MM.1S (cell line): ENCODE data around the gene PHKA2.

ENCODE experiments used
- DNase-seq: peaks from one replicate; pipeline ENCODE4 v3.0.0-alpha.2; 2015
- H2AFZ ChIP-seq: fragments of 300-600 bp; sonication (generic); 2 replicates; pipeline ENCODE4 v1.6.0; 2016; ENCODE audit warnings: antibody characterized with exemption, low read length
- H3F3A ChIP-seq: fragments of 300-600 bp; sonication (generic); 2 replicates; pipeline ENCODE4 v1.6.1; 2016; ENCODE audit warnings: mild to moderate bottlenecking, antibody characterized with exemption, low read length, moderate library complexity, mixed read lengths; ENCODE audit not compliant: insufficient read depth
- H3K27ac ChIP-seq: fragments of 300-600 bp; sonication (generic); 2 replicates; pipeline ENCODE4 v1.5.1; 2016; ENCODE audit warnings: mild to moderate bottlenecking, low read length
- H3K27me3 ChIP-seq: fragments of 300-600 bp; sonication (generic); replicated peaks from 2 replicates; pipeline ENCODE4 v1.6.0; 2016; ENCODE audit warnings: low read length; ENCODE audit not compliant: insufficient read depth
- H3K36me3 ChIP-seq: fragments of 300-600 bp; sonication (generic); replicated peaks from 2 replicates; pipeline ENCODE4 v1.6.1; 2016; ENCODE audit warnings: mild to moderate bottlenecking, low read length, mixed read lengths; ENCODE audit not compliant: insufficient read depth
- H3K4me1 ChIP-seq: fragments of 300-600 bp; sonication (generic); 2 replicates; pipeline ENCODE4 v1.6.1; 2016; ENCODE audit warnings: low read length, mixed read lengths
- H3K4me2 ChIP-seq: fragments of 300-600 bp; sonication (generic); 2 replicates; pipeline ENCODE4 v1.6.0; 2016; ENCODE audit warnings: low read depth, low read length
- H3K4me3 ChIP-seq: fragments of 300-600 bp; sonication (generic); 2 replicates; pipeline ENCODE4 v1.5.1; 2016; ENCODE audit warnings: low read length, mixed read lengths
- H3K79me2 ChIP-seq: fragments of 300-600 bp; sonication (generic); 2 replicates; pipeline ENCODE4 v1.6.1; 2016; ENCODE audit warnings: mixed run types, low read length, mixed read lengths
- H3K9ac ChIP-seq: fragments of 300-600 bp; sonication (generic); 2 replicates; pipeline ENCODE4 v1.6.1; 2016; ENCODE audit warnings: low read length, mixed read lengths
- H3K9me2 ChIP-seq: fragments of 300-600 bp; sonication (generic); replicated peaks from 2 replicates; pipeline ENCODE4 v1.6.1; 2016; ENCODE audit warnings: mild to moderate bottlenecking, low read length, mixed read lengths; ENCODE audit not compliant: insufficient read depth
- H3K9me3 ChIP-seq: fragments of 300-600 bp; sonication (generic); replicated peaks from 2 replicates; pipeline ENCODE4 v1.6.1; 2016; ENCODE audit warnings: mild to moderate bottlenecking, low read length, mixed read lengths; ENCODE audit not compliant: insufficient read depth
- H4K20me1 ChIP-seq: fragments of 300-600 bp; sonication (generic); 2 replicates; pipeline ENCODE4 v1.6.1; 2016; ENCODE audit warnings: mild to moderate bottlenecking, low read length, moderate library complexity, mixed read lengths; ENCODE audit not compliant: insufficient read depth
- EZH2 ChIP-seq: fragments of 300-600 bp; sonication (generic); optimal IDR thresholded peaks from 2 replicates; pipeline ENCODE3; 2017; ENCODE audit warnings: low read depth, mild to moderate bottlenecking, antibody characterized with exemption, low read length, mixed read lengths
- EZH2phosphoT487 ChIP-seq: fragments of 300-600 bp; sonication (generic); IDR thresholded peaks from 2 replicates; pipeline ENCODE4 v1.6.1; 2018; ENCODE audit warnings: antibody characterized with exemption, low read length
- TF ChIP-seq, protein P1 (sequence below): fragments of 300-600 bp; sonication (generic); IDR thresholded peaks from 2 replicates; pipeline ENCODE4 v1.5.1; 2016; ENCODE audit warnings: antibody characterized with exemption, low read length, mixed read lengths

Gene PHKA2

DNA sequence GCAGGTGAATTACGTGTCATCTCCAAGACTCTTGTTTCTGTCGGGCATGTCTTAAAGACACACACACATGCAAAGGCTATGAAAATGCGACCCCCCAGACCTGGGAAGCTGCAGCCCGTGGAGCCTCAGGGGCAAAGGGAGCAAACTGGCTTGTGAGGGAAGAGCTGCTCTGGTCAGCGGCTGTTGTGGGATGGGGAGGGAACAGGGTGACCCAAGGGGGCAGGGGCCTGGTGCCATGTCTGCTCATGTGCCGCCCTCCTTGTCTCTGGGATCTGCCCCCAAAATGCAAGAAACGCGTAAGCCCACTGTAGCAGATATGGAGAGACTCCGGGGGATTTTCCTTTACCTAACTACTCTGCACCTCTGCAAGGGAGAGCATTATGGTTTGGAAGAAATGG is 92.4 kb downstream of the PHKA2 start:
- TF ChIP-seq EZH2phosphoT487 (no peak), EZH2 (no peak)
- TF ChIP-seq, protein P1, sequence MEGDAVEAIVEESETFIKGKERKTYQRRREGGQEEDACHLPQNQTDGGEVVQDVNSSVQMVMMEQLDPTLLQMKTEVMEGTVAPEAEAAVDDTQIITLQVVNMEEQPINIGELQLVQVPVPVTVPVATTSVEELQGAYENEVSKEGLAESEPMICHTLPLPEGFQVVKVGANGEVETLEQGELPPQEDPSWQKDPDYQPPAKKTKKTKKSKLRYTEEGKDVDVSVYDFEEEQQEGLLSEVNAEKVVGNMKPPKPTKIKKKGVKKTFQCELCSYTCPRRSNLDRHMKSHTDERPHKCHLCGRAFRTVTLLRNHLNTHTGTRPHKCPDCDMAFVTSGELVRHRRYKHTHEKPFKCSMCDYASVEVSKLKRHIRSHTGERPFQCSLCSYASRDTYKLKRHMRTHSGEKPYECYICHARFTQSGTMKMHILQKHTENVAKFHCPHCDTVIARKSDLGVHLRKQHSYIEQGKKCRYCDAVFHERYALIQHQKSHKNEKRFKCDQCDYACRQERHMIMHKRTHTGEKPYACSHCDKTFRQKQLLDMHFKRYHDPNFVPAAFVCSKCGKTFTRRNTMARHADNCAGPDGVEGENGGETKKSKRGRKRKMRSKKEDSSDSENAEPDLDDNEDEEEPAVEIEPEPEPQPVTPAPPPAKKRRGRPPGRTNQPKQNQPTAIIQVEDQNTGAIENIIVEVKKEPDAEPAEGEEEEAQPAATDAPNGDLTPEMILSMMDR = no peak
- Histone ChIP-seq H3K27me3 (no peaks in the 10 kb centered on the region), H3K27ac (no peak overlapping the region), H3K79me2 (no peaks in the 10 kb centered on the region), H3K36me3 (no peaks in the 10 kb centered on the region), H3K4me3 (no peak overlapping the region), H3K4me1 (peaks cover 7% of the 10 kb centered on the region; the same call in 1 of the 2 replicates), H3K9me2 (no peaks in the 10 kb centered on the region), H3K9me3 (no peaks in the 10 kb centered on the region), H3F3A (peaks cover under 1% of the 10 kb centered on the region; the same call in 1 of the 2 replicates), H3K9ac (no peak overlapping the region), H3K4me2 (no peak overlapping the region), H2AFZ (no peak overlapping the region), H4K20me1 (no peaks in the 10 kb centered on the region)
- DNase-seq = no peak

GRCh38 chrX:18890724-18891547 is 93.0 kb downstream of the PHKA2 start:
- no peaks in the 10 kb centered on the region for H4K20me1 ChIP-seq
- H3K27me3 ChIP-seq = no peaks in the 10 kb centered on the region
- H3K4me2 ChIP-seq = no peak overlapping the region
- no peaks in the 10 kb centered on the region for H3K79me2 ChIP-seq
- TF ChIP-seq EZH2phosphoT487 = no peak
- TF ChIP-seq, protein P1 = no peak
- no peak for TF ChIP-seq EZH2
- no peaks in the 10 kb centered on the region for H3K9me3 ChIP-seq
- DNase-seq = no peak
- H3K4me1 ChIP-seq = peaks cover 7% of the 10 kb centered on the region; the same call in 1 of the 2 replicates
- no peak overlapping the region for H3K4me3 ChIP-seq
- H2AFZ ChIP-seq = no peak overlapping the region
- no peak overlapping the region for H3K27ac ChIP-seq
- H3F3A ChIP-seq = peaks cover 7% of the 10 kb centered on the region
- H3K36me3 ChIP-seq = no peaks in the 10 kb centered on the region
- H3K9me2 ChIP-seq = no peaks in the 10 kb centered on the region
- no peak overlapping the region for H3K9ac ChIP-seq

DNA sequence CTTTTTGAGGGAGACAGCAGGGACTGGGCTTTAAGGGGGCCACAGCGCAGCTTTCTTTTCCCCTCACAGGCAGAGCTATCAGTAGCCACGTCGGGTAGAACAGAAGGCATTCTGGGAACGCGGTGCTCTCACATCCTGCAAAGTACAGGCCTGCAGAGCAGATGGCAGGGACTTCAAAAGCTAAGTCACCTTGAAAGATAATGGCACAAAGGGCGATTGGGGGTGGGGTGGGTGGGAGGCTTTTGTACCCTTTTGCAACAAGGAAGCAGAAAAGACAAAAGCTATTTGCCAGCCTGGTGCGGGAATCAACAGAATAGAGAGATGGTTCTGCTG is 93.9 kb downstream of the PHKA2 start:
- no peak overlapping the region for H3K27ac ChIP-seq
- TF ChIP-seq, protein P1 = no peak
- no peak for TF ChIP-seq EZH2phosphoT487

More for the DNA sequence above, 93.9 kb downstream of the PHKA2 start:
- Histone ChIP-seq H3K9me3 (no peaks in the 10 kb centered on the region), H3K4me2 (no peak overlapping the region), H3K27me3 (no peaks in the 10 kb centered on the region), H3K4me3 (no peak overlapping the region), H4K20me1 (no peaks in the 10 kb centered on the region), H3K4me1 (peaks cover 13% of the 10 kb centered on the region), H2AFZ (no peak overlapping the region), H3K79me2 (no peaks in the 10 kb centered on the region), H3K9me2 (no peaks in the 10 kb centered on the region), H3K9ac (no peak overlapping the region), H3F3A (peaks cover 16% of the 10 kb centered on the region), H3K36me3 (no peaks in the 10 kb centered on the region)
- DNase-seq = no peak
